Karpas-422 (cell line): ENCODE measurements around the gene IFNG-AS1. TPM values are rescaled to one million over a fixed set of nuclear protein-coding genes. Genes with fewer than 3 reads are reported as not detected.

Experiments
- DNase-seq: peaks from one replicate; pipeline ENCODE4 v3.0.0-alpha.2; 2015
- H2AFZ ChIP-seq: fragments of 200-600 bp; sonication (generic); 2 replicates; pipeline ENCODE4 v1.6.1; 2014; ENCODE audit warnings: antibody characterized with exemption, low read length, mixed read lengths
- H3K27ac ChIP-seq: fragments of 200-600 bp; sonication (generic); 2 replicates; pipeline ENCODE4 v1.5.1; 2014; ENCODE audit warnings: mild to moderate bottlenecking, low read length, moderate library complexity
- H3K27me3 ChIP-seq: fragments of 200-600 bp; sonication (generic); 2 replicates; pipeline ENCODE4 v1.6.1; 2014; ENCODE audit warnings: low read length, mixed read lengths
- H3K36me3 ChIP-seq: fragments of 200-600 bp; sonication (generic); 2 replicates; pipeline ENCODE4 v1.6.1; 2014; ENCODE audit warnings: low read length, mixed read lengths; ENCODE audit not compliant: insufficient read depth
- H3K4me1 ChIP-seq: fragments of 200-600 bp; sonication (generic); 2 replicates; pipeline ENCODE4 v1.6.1; 2014; ENCODE audit warnings: mild to moderate bottlenecking, low read length, mixed read lengths
- H3K4me2 ChIP-seq: fragments of 200-600 bp; sonication (generic); 2 replicates; pipeline ENCODE4 v1.6.1; 2014; ENCODE audit warnings: low read length, low read depth, mild to moderate bottlenecking; ENCODE audit not compliant: poor library complexity, severe bottlenecking
- H3K4me3 ChIP-seq: fragments of 200-600 bp; sonication (generic); 2 replicates; pipeline ENCODE4 v1.5.1; 2014; ENCODE audit warnings: mild to moderate bottlenecking, antibody characterized with exemption, low read length, mixed read lengths
- H3K79me2 ChIP-seq: fragments of 200-600 bp; sonication (generic); 2 replicates; pipeline ENCODE4 v1.6.1; 2014; ENCODE audit warnings: mild to moderate bottlenecking, low read length, mixed read lengths
- H3K9ac ChIP-seq: fragments of 200-600 bp; sonication (generic); 2 replicates; pipeline ENCODE4 v1.6.0; 2014; ENCODE audit warnings: low read length
- H3K9me2 ChIP-seq: fragments of 200-600 bp; sonication (generic), shearing (Covaris generic); replicated peaks from 2 replicates; pipeline ENCODE4 v1.6.0; 2014; ENCODE audit warnings: mild to moderate bottlenecking, low read length, moderate library complexity; ENCODE audit not compliant: insufficient read depth
- H3K9me3 ChIP-seq: fragments of 300-700, 200-600 bp; sonication (generic); 2 replicates; pipeline ENCODE4 v1.6.1; 2014; ENCODE audit warnings: low read length, mixed read lengths
- H4K20me1 ChIP-seq: fragments of 200-600 bp; sonication (generic); 2 replicates; pipeline ENCODE4 v1.6.1; 2014; ENCODE audit warnings: mild to moderate bottlenecking, antibody characterized with exemption, low read length, low read depth; ENCODE audit not compliant: insufficient read depth
- total RNA-seq: library from RNA; depleted of rRNA; stranded (reverse); fragments of >200 nt; shearing (Covaris generic); gene quantifications from 2 replicates; pipeline ENCODE4 v1.2.3, GENCODE V29; 2014; ENCODE audit warnings: low replicate concordance

The IFNG-AS1 gene
- total RNA-seq, 1 experiment from 2014 or later, result not detected

DNA sequence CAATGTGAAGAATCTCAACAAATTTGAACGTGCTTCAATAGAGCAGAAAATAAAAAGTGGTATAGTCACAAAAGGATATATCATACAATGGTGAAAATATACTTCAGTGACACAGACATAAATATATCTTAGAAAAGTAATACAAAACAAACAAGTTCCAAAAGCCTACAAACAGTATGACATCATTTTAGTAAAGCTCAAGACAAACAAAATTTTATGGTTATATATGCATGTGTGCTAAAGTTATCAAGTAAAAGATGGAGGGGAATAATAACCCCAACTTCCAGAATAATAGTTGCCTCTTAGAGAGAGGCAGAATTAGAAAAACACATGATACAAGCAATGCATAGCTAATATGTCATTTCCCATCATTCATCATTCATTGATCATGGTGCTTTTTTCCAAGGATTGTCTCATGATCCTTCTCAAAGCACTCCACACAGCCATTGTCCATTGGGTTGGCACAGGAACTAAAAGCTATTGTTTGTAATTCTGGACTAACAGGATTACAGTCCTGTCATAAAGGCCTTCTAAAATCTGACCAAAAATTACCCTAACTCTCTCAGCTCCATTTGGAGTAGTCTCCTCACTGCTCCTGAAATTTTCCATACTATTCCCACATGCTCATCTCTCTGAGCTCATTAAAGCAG, 59.5 kb downstream of the IFNG-AS1 start:
- no peak overlapping the region for H3K4me2 ChIP-seq
- H3K4me3 ChIP-seq, result no peak overlapping the region
- no peaks in the 10 kb centered on the region for H3K4me1 ChIP-seq
- H3K9ac ChIP-seq, result no peak overlapping the region
- no peaks in the 10 kb centered on the region for H3K27me3 ChIP-seq
- peak; percentile 9 for DNase-seq
- no peaks in the 10 kb centered on the region for H3K36me3 ChIP-seq
- no peak overlapping the region for H2AFZ ChIP-seq
- no peaks in the 10 kb centered on the region for H4K20me1 ChIP-seq
- H3K9me2 ChIP-seq, result no peaks in the 10 kb centered on the region
- H3K27ac ChIP-seq, result no peak overlapping the region
- no peaks in the 10 kb centered on the region for H3K79me2 ChIP-seq
- no peaks in the 10 kb centered on the region for H3K9me3 ChIP-seq

DNA sequence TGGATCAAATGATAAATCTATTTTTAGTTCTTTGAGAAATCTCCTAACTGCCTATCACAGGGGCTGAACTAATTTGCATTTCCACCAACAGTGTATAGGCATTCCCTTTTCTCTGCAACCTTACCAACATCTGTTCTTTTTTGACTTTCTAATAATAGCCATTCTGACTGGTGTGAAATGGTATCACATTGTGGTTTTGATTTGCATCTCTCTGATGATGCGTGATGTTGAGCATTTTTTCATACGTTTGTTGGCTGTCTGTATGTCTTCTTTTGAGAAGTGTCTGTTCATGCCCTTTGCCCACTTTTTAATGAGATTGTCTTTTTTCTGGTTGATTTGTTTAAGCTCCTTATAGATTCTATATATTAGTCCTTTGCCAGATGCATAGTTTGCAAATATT, 67.1 kb downstream of the IFNG-AS1 start:
- H3K4me1 ChIP-seq, result peaks cover 7% of the 10 kb centered on the region
- DNase-seq, result no peak
- no peak overlapping the region for H3K27ac ChIP-seq
- H3K4me2 ChIP-seq, result no peak overlapping the region
- no peaks in the 10 kb centered on the region for H3K27me3 ChIP-seq
- H3K9ac ChIP-seq, result no peak overlapping the region
- no peak overlapping the region for H2AFZ ChIP-seq
- no peak overlapping the region for H3K4me3 ChIP-seq
- no peaks in the 10 kb centered on the region for H3K36me3 ChIP-seq
- H4K20me1 ChIP-seq, result no peaks in the 10 kb centered on the region
- no peaks in the 10 kb centered on the region for H3K79me2 ChIP-seq
- 0 out of 2 replicates have a peak, but pooled peaks cover 3% of the 10 kb centered on the region for H3K9me3 ChIP-seq
- H3K9me2 ChIP-seq, result no peaks in the 10 kb centered on the region

DNA sequence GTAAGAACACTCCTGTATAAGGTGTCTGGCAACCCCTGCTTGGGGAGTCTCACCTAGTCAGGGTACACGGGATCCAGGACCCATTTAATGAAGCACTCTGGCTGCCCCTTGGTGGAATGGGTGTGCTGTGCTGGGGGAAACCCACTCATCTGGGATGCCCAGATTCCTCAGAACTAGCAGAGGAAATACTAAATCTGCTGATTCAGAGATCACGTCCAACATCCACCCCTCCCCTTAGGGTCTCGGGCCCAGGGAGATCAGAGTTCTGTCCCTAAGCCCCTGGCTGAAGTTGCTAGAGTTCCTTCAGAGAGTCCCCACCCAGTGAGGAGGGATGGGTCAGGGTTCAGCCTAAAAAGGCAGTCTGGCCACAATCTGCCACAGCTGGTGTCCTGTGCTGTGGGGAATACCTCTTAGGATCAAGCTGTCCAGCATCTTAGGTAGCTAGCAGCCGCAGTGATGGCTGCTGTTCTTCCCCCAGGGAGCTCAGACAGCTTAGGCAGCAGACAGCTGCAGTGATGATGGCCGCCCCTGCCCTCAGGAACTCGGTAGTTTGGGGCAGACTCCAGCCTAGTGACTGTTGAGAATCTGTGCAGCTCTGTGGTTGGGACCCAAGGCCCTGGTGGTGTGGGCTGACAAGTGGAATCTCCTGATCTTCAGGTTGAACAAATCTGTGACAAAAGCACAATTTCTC, 74.8 kb downstream of the IFNG-AS1 start:
- Histone ChIP-seq H3K9ac (no peak overlapping the region), H3K27ac (no peak overlapping the region), H4K20me1 (no peaks in the 10 kb centered on the region), H3K27me3 (no peaks in the 10 kb centered on the region), H3K4me2 (no peak overlapping the region), H3K36me3 (no peaks in the 10 kb centered on the region), H3K9me2 (no peaks in the 10 kb centered on the region), H3K79me2 (no peaks in the 10 kb centered on the region), H2AFZ (no peak overlapping the region), H3K9me3 (no peaks in the 10 kb centered on the region), H3K4me3 (no peak overlapping the region), H3K4me1 (no peaks in the 10 kb centered on the region)
- DNase-seq, result no peak

DNA sequence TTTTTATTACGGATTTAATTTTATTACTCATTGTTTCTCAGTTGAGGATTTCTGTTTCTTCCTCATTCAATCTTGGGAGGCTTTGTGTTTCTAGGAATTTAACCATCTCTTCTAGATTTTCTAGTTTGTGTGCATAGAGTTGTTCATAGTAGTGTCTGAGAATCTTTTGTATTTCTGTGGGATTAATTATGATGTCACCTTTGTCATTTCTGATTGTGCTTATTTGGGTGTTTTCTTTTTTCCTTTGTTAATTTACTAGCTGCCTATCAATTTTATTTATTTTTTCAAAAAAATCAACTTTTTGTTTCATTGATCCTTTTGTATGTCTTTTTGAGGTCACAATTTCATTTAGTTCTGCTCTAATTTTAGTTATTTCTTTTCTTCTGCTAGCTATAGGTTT, 75.9 kb downstream of the IFNG-AS1 start:
- DNase-seq, result no peak
- Histone ChIP-seq H3K9ac (no peak overlapping the region), H3K4me2 (no peak overlapping the region), H3K79me2 (no peaks in the 10 kb centered on the region), H3K36me3 (no peaks in the 10 kb centered on the region), H4K20me1 (no peaks in the 10 kb centered on the region), H3K9me2 (no peaks in the 10 kb centered on the region), H3K9me3 (no peaks in the 10 kb centered on the region), H3K27ac (no peak overlapping the region), H2AFZ (no peak overlapping the region), H3K27me3 (no peaks in the 10 kb centered on the region), H3K4me3 (no peak overlapping the region), H3K4me1 (no peaks in the 10 kb centered on the region)

DNA sequence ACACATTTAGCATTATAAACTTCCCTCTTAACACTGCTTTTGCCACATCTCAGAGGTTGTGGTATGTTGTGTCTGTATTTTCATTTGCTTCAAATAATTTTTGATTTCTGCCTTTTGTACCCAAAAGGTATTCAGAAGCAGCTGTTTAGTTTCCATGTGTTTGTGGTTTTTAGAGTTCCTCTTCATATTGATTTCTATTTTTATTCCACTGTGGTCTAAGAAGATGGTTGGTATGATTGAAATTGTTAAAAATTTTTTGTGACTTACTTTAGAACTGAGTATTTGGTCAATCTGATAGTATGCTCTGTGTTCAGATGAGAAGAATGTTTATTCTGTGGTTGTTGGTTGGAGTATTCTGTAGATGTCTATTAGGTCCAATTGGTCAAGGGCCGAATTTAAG, 76.4 kb downstream of the IFNG-AS1 start:
- Histone ChIP-seq H3K4me1 (no peaks in the 10 kb centered on the region), H3K9ac (no peak overlapping the region), H3K4me3 (no peak overlapping the region), H3K27ac (no peak overlapping the region), H3K4me2 (no peak overlapping the region), H3K79me2 (no peaks in the 10 kb centered on the region), H3K27me3 (no peaks in the 10 kb centered on the region), H2AFZ (no peak overlapping the region), H3K36me3 (no peaks in the 10 kb centered on the region), H3K9me3 (no peaks in the 10 kb centered on the region), H4K20me1 (no peaks in the 10 kb centered on the region), H3K9me2 (no peaks in the 10 kb centered on the region)
- no peak for DNase-seq

DNA sequence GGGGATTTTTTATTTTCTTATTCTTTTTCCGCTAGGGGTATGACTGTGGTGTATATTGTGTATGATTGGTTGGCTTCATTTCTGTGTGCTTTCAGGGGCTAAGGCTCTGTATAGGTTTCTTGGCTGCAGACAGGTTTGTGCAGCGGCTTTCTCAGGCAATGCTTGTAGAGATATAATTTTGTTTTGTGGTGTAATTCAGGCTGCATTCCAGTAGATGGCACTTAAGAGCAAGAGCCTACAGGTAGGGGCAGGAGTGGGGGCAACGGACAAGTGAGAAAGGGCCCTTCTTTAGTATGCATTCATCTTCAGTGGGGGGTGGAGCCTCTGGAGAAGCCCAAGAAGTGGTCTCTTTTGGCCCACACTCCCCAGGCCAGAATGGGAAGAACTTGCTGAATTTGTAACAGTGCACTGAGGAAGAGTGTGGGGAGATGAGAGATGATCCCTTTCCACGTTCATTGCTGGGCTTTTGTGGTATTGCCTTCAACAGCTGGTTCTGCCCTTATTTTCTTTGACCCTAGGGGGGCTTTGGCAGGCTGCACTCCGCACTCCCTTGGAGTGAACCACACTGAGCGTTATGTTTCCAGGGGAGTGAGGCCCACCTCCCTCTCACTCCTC, 78.6 kb downstream of the IFNG-AS1 start:
- H3K4me2 ChIP-seq, result no peak overlapping the region
- peak; percentile 62 for DNase-seq
- no peak overlapping the region for H3K4me3 ChIP-seq
- no peaks in the 10 kb centered on the region for H3K79me2 ChIP-seq
- no peaks in the 10 kb centered on the region for H3K36me3 ChIP-seq
- H2AFZ ChIP-seq, result no peak overlapping the region
- no peak overlapping the region for H3K27ac ChIP-seq
- H3K9me2 ChIP-seq, result no peaks in the 10 kb centered on the region
- H3K9ac ChIP-seq, result no peak overlapping the region
- H3K4me1 ChIP-seq, result no peaks in the 10 kb centered on the region
- H4K20me1 ChIP-seq, result no peaks in the 10 kb centered on the region
- no peaks in the 10 kb centered on the region for H3K9me3 ChIP-seq
- H3K27me3 ChIP-seq, result no peaks in the 10 kb centered on the region

DNA sequence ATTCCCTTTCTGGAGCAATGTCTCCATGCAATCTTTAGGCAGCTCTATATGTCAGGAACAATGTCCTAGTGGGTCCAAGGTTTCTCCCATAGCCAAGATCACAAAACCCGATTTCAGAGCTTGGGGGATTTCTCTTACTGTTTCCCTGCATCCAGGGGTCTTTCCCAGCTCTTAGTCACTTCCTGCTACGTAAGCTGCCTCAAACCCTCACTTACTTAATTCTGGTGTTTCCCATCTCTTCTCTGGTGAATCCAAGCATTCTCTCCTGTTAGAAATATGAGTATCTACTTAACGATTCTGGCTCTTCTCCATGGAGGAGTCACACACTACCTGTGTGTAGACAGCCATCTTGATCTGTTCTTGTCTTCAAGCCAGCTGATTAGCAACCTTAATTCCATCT, 80.0 kb downstream of the IFNG-AS1 start:
- Histone ChIP-seq H3K36me3 (no peaks in the 10 kb centered on the region), H3K79me2 (no peaks in the 10 kb centered on the region), H2AFZ (no peak overlapping the region), H3K27me3 (no peaks in the 10 kb centered on the region), H4K20me1 (no peaks in the 10 kb centered on the region), H3K4me1 (no peaks in the 10 kb centered on the region), H3K9me3 (no peaks in the 10 kb centered on the region), H3K4me3 (no peak overlapping the region), H3K9ac (no peak overlapping the region), H3K4me2 (no peak overlapping the region), H3K9me2 (no peaks in the 10 kb centered on the region), H3K27ac (no peak overlapping the region)
- no peak for DNase-seq
